GM12878 (cell line): ENCODE results near the gene HEYL. TPM values are rescaled to one million over a fixed set of nuclear protein-coding genes. Genes with fewer than 3 reads are reported as not detected.

ENCODE experiments used
- ATAC-seq: fragments of 200-7000 bp; cut with Tn5 transposase; 3 replicates; pipeline ENCODE4 v1.9.1; 2020; ENCODE audit warnings: mild to moderate bottlenecking, moderate library complexity
- BruUV-seq: library from RNA; stranded (reverse); fragments of 400-500 nt; replicated peaks from 2 replicates; lab custom pipeline; 2021; lab: Mats Ljungman, UMichigan
- CTCF ChIA-PET: fragments of 300-600 bp; sonication (Branson Sonifier 250); formaldehyde crosslinking; extraction: SDS; loops from one replicate; lab custom pipeline; 2021; ENCODE audit warnings: inconsistent platforms; lab: Yijun Ruan, JAX
- POLR2A ChIA-PET: fragments of 350-600 bp; formaldehyde crosslinking; extraction: SDS; loops from one replicate; lab custom pipeline; 2021; ENCODE audit warnings: inconsistent platforms; lab: Charles Lee
- RAD21 ChIA-PET: fragments of 300-600 bp; sonication (Branson Sonifier 250); formaldehyde crosslinking; loops from one replicate; lab custom pipeline; 2023; ENCODE audit warnings: antibody characterized with exemption; ENCODE audit not compliant: unreplicated experiment; lab: Charles Lee
- SMC1A ChIA-PET: fragments of 300-600 bp; sonication (Branson Sonifier 250); formaldehyde crosslinking; loops from one replicate; lab custom pipeline; 2023; ENCODE audit not compliant: unreplicated experiment, uncharacterized antibody; lab: Charles Lee
- DNase-seq: peaks from one replicate; pipeline ENCODE4 v3.0.0-alpha.2; 2011; ENCODE audit warnings: low read depth, low spot score
- FAIRE-seq: peaks from 3 replicates; lab custom pipeline; 2011; peaks lifted over from hg19 to GRCh38; lab: Jason Lieb, UNC
- H2AFZ ChIP-seq: 2 replicates; pipeline ENCODE4 v1.6.0; 2011; ENCODE audit warnings: low read depth, low read length, control low read depth; ENCODE audit not compliant: control insufficient read depth
- H3K27ac ChIP-seq: 2 replicates; pipeline ENCODE4 v1.5.1; 2011; ENCODE audit warnings: control low read depth; ENCODE audit not compliant: control insufficient read depth, insufficient read depth
- H3K27me3 ChIP-seq, 2 experiments: replicated peaks in 1 of 2; 2 replicates each; pipeline versions ENCODE4 v1.6.0 to v1.6.1; 2011; ENCODE audit warnings: low read length in 1 of 2; ENCODE audit not compliant: control insufficient read depth in 2 of 2, insufficient read depth in 2 of 2
- H3K36me3 ChIP-seq, 2 experiments: 2 replicates each; pipeline ENCODE4 v1.5.1; 2011; ENCODE audit warnings: low read length in 1 of 2; ENCODE audit not compliant: control insufficient read depth in 2 of 2, insufficient read depth in 2 of 2
- H3K4me1 ChIP-seq: 2 replicates; pipeline ENCODE4 v1.6.1; 2011; ENCODE audit warnings: mild to moderate bottlenecking, low read length, moderate library complexity, mixed read lengths; ENCODE audit not compliant: control insufficient read depth, insufficient read depth
- H3K4me2 ChIP-seq: 2 replicates; pipeline ENCODE4 v1.6.0; 2011; ENCODE audit warnings: control low read depth; ENCODE audit not compliant: control insufficient read depth, insufficient read depth
- H3K4me3 ChIP-seq: fragments of 200-600 bp; sonication (generic); 2 replicates; pipeline ENCODE4 v1.5.1; 2016
- H3K79me2 ChIP-seq: 2 replicates; pipeline ENCODE4 v1.6.0; 2011; ENCODE audit warnings: low read length; ENCODE audit not compliant: control insufficient read depth, insufficient read depth
- H3K9ac ChIP-seq: 2 replicates; pipeline ENCODE4 v1.8.0; 2011; ENCODE audit warnings: low read length, control low read depth, mixed read lengths; ENCODE audit not compliant: control insufficient read depth, insufficient read depth
- H3K9me3 ChIP-seq: replicated peaks from 3 replicates; pipeline ENCODE4 v1.5.1; 2011; ENCODE audit warnings: mild to moderate bottlenecking, low read length; ENCODE audit not compliant: control insufficient read depth, insufficient read depth
- H4K20me1 ChIP-seq: 2 replicates; pipeline ENCODE4 v1.6.0; 2011; ENCODE audit not compliant: control insufficient read depth, insufficient read depth
- BACH1 ChIP-seq: fragments of 450-650 bp; IDR thresholded peaks from 2 replicates; pipeline ENCODE4 v1.6.1; 2017; ENCODE audit warnings: mild to moderate bottlenecking, borderline replicate concordance
- BRCA1 ChIP-seq: IDR thresholded peaks from 2 replicates; pipeline ENCODE4 v1.6.1; 2011; ENCODE audit warnings: low read depth, low read length, improper control_type of control experiment
- CBFB ChIP-seq: IDR thresholded peaks from 2 replicates; pipeline ENCODE4 v1.6.1; 2016; ENCODE audit warnings: antibody characterized with exemption, low read depth
- CEBPB ChIP-seq, 2 experiments: fragments of 150-350 bp in 1 of 2; IDR thresholded peaks; 2 replicates each; pipeline ENCODE4 v1.6.1; 2012 to 2014; ENCODE audit warnings: low read depth in 2 of 2, low read length in 2 of 2, borderline replicate concordance in 1 of 2, inconsistent platforms in 1 of 2
- EGR1 ChIP-seq, 2 experiments: IDR thresholded peaks; 1 replicate in 1 of 2; 2 replicates in 1 of 2; pipeline ENCODE4 v1.6.1; 2011 to 2012; ENCODE audit warnings: low read depth in 2 of 2, low read length in 2 of 2, borderline replicate concordance in 1 of 2, mild to moderate bottlenecking in 1 of 2, moderate library complexity in 1 of 2
- NR2F1 ChIP-seq: fragments of 450-650 bp; conservative IDR thresholded peaks from 2 replicates; pipeline ENCODE4 v1.6.1; 2017; ENCODE audit warnings: mild to moderate bottlenecking
- NRF1 ChIP-seq: conservative IDR thresholded peaks from 2 replicates; pipeline ENCODE4 v1.6.1; 2011; ENCODE audit warnings: mild to moderate bottlenecking, low read depth, low read length, improper control_type of control experiment
- POLR2AphosphoS2 ChIP-seq: IDR thresholded peaks from 2 replicates; pipeline ENCODE4 v1.6.1; 2011; ENCODE audit warnings: low read depth, mild to moderate bottlenecking, low read length, improper control_type of control experiment, moderate library complexity
- POU2F2 ChIP-seq: IDR thresholded peaks from 3 replicates; pipeline ENCODE4 v1.6.1; 2011; ENCODE audit warnings: low read depth, mild to moderate bottlenecking, low read length, borderline replicate concordance
- RB1 ChIP-seq: fragments of 450-650 bp; formaldehyde crosslinking; IDR thresholded peaks from 2 replicates; pipeline ENCODE4 v1.6.1; 2017; ENCODE audit warnings: mild to moderate bottlenecking, borderline replicate concordance
- SUPT20H ChIP-seq: IDR thresholded peaks from 2 replicates; pipeline ENCODE4 v1.6.1; 2011; ENCODE audit warnings: low read depth, mild to moderate bottlenecking, low read length, moderate library complexity, borderline replicate concordance; ENCODE audit not compliant: control insufficient read depth
- ZNF24 ChIP-seq: fragments of 450-650 bp; IDR thresholded peaks from 2 replicates; pipeline ENCODE4 v1.6.1; 2017; ENCODE audit warnings: antibody characterized with exemption, mild to moderate bottlenecking
- WGBS: methylation state at CpG from one replicate; pipeline ENCODE4 v1.1.6; 2016; ENCODE audit warnings: low lambda C conversion rate; ENCODE audit not compliant: insufficient replicate concordance, insufficient coverage; ENCODE audit errors: missing lambda C conversion rate; 5-methylcytosine and 5-hydroxymethylcytosine counted together
- in situ Hi-C: fragments of 300-500 bp; cut with MboI; formaldehyde crosslinking; loops from 9 replicates; pipeline ENCODE4 v1.14.3; 2018; ENCODE audit warnings: mixed read lengths
- intact Hi-C: fragments of 100-400 bp; cut with micrococcal nuclease; formaldehyde crosslinking; loops from one replicate; pipeline ENCODE4 v1.14.2; 2022; ENCODE audit not compliant: unreplicated experiment
- polyA plus RNA-seq, 11 experiments: library from polyadenylated mRNA; depleted of rRNA in 4 of 11; unstranded in 6 of 11; stranded (reverse) in 5 of 11; fragments of >200 nt; fragmentation: Nextera tagmentation in 4 of 11; fragmentation: Illumina TruSeq in 1 of 11; extraction: Ambion mirVana in 4 of 11; extraction: Trizol in 1 of 11; gene quantifications; 1 replicate in 1 of 11; 2 replicates in 10 of 11; pipeline versions ENCODE4 v1.2.1 to v1.2.3, GENCODE V29; 2011 to 2016; ENCODE audit warnings: inconsistent platforms in 2 of 11, missing spikeins in 2 of 11, low read depth in 1 of 11
- total RNA-seq, 4 experiments: library from RNA; depleted of rRNA in 3 of 4; stranded (reverse); fragments of >200 nt in 3 of 4; fragmentation: Illumina TruSeq in 1 of 4; extraction: Trizol in 1 of 4; gene quantifications; 2 replicates each; pipeline versions ENCODE4 v1.2.1 to v1.2.3, GENCODE V29; 2013 to 2021
- TF ChIP-seq, protein P1 (sequence below): fragments of 450-650 bp; IDR thresholded peaks from 2 replicates; pipeline ENCODE4 v1.6.1; 2017; ENCODE audit warnings: mild to moderate bottlenecking, low read depth, inconsistent platforms; ENCODE audit not compliant: poor library complexity, severe bottlenecking
- TF ChIP-seq, protein P2 (sequence below): IDR thresholded peaks from 2 replicates; pipeline ENCODE4 v1.6.1; 2011; ENCODE audit warnings: mild to moderate bottlenecking, low read depth, low read length, moderate library complexity; ENCODE audit not compliant: insufficient replicate concordance
- TF ChIP-seq, protein P3 (sequence below): IDR thresholded peaks from 2 replicates; pipeline ENCODE4 v1.6.1; 2012; ENCODE audit warnings: low read depth, low read length, improper control_type of control experiment

HEYL gene
- total and polyA plus RNA-seq, 10 of the 15 experiments (the other 5 are each of a cell fraction or from before 2014, with no cell fraction given): under 0.01 to 0.04 TPM; not detected in 8

DNA sequence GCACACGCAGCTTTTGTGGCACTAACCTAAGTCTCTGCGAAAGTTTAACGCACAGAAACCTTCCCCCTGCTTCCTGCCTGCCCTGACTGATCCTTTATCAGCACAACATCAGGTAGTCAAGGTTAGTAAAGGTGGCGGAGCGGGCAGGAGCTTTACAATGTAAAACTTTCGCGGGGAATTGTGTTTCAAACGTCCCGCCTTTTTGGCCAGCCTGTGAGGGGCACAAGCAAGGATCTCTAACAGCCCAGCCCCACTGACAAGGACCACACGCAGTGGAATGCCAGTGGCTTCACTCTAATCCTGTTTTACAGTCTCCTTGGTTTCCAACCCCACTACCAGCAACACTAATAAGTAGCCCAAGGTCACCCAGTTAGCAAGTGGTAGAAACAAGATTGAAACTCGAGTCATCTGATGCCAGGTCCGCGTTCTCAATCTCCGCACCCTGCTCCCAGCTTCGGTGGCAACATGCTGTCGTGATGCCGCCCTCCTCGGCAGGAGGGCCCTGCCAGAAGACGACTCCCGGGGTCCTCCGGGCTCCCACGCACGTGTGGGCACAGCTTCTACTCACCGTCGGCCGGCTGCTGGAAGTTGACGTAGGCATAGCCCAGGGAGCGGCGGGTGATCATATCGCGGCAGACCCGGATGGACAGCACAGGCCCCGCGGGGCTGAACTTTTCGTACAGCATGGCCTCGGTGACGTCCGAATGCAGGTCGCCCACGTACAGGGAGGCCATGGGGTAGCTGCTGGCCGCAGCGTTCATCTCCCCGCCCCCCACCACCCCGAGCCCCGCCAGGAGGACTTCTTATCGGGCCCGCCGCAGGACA is 64.0 kb downstream of the HEYL start:
- BruUV-seq: no TSS peak
- FAIRE-seq (peak; percentile 79), DNase-seq (no peak), ATAC-seq (peak; percentile 67)
- Histone ChIP-seq H3K9ac (peak overlapping the region; percentile 92), H2AFZ (no peak overlapping the region; the same call in 1 of the 2 replicates), H3K4me1 (peaks cover 8% of the 10 kb centered on the region; the same call in 1 of the 2 replicates), H3K4me2 (peak overlapping the region; percentile 85), H3K9me3 (no peaks in the 10 kb centered on the region), H3K79me2 (peaks cover 61% of the 10 kb centered on the region), H3K27me3 (no peaks in the 10 kb centered on the region), H3K4me3 (peak overlapping the region; percentile 92), H3K27ac (peak overlapping the region; percentile 79), H4K20me1 (peaks cover 8% of the 10 kb centered on the region), H3K36me3 (peaks cover 7 to 33% of the 10 kb centered on the region in 2 experiments)
- intact Hi-C loops (loop anchor here (2.0 kb wide), 1 partner anchor 23 kb away; no protein-coding TSS in a partner anchor), in situ Hi-C loops (no loop called here)
- SMC1A ChIA-PET: interaction anchor here (0.8 to 4.2 kb wide), 2 partner anchors 8 to 31 kb away, joined by 3 to 19 read pairs; no protein-coding TSS in a partner anchor
- WGBS: 1% methylated on average over 48 of the region's 48 CpGs
- POLR2A ChIA-PET: no interaction called here
- RAD21 ChIA-PET: interaction anchor here (0.6 to 1.6 kb wide), 4 partner anchors 28 to 220 kb away, joined by 3 to 8 read pairs (median 4); no protein-coding TSS in a partner anchor
- CTCF ChIA-PET: interaction anchor here (0.6 to 4.4 kb wide), 10 partner anchors 13 to 477 kb away, joined by 3 to 31 read pairs (median 6); no protein-coding TSS in a partner anchor
- TF ChIP-seq RB1 (no peak), CEBPB (IDR thresholded peaks at IDR 0.05; ENCODE audit: borderline replicate concordance in 1 of 2, low read depth in 2 of 2, low read length in 2 of 2) (no peak), SUPT20H (no peak), POU2F2 (no peak), NR2F1 (no peak), BACH1 (no peak), CBFB (no peak), POLR2AphosphoS2 (peak; percentile 31; the same call in 1 of the 2 replicates), ZNF24 (no peak), BRCA1 (no peak), NRF1 (no peak), EGR1 (IDR thresholded peaks at IDR 0.05; ENCODE audit: borderline replicate concordance in 1 of 2, low read depth in 2 of 2, low read length in 2 of 2) (no peak)
- TF ChIP-seq, protein P1, sequence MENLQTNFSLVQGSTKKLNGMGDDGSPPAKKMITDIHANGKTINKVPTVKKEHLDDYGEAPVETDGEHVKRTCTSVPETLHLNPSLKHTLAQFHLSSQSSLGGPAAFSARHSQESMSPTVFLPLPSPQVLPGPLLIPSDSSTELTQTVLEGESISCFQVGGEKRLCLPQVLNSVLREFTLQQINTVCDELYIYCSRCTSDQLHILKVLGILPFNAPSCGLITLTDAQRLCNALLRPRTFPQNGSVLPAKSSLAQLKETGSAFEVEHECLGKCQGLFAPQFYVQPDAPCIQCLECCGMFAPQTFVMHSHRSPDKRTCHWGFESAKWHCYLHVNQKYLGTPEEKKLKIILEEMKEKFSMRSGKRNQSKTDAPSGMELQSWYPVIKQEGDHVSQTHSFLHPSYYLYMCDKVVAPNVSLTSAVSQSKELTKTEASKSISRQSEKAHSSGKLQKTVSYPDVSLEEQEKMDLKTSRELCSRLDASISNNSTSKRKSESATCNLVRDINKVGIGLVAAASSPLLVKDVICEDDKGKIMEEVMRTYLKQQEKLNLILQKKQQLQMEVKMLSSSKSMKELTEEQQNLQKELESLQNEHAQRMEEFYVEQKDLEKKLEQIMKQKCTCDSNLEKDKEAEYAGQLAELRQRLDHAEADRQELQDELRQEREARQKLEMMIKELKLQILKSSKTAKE: no peak
- TF ChIP-seq, protein P2, sequence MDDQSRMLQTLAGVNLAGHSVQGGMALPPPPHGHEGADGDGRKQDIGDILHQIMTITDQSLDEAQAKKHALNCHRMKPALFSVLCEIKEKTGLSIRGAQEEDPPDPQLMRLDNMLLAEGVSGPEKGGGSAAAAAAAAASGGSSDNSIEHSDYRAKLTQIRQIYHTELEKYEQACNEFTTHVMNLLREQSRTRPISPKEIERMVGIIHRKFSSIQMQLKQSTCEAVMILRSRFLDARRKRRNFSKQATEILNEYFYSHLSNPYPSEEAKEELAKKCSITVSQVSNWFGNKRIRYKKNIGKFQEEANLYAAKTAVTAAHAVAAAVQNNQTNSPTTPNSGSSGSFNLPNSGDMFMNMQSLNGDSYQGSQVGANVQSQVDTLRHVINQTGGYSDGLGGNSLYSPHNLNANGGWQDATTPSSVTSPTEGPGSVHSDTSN: no peak
- TF ChIP-seq, protein P3, sequence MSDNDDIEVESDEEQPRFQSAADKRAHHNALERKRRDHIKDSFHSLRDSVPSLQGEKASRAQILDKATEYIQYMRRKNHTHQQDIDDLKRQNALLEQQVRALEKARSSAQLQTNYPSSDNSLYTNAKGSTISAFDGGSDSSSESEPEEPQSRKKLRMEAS: no peak
